HG03280 (cell line): ENCODE data around the gene TDRD12.

Source experiments
- ATAC-seq: cut with Tn5 transposase; IDR thresholded peaks from one replicate; pipeline ENCODE4 v1.9.1; 2021; ENCODE audit warnings: mild to moderate bottlenecking, moderate library complexity; ENCODE audit not compliant: unreplicated experiment

Gene TDRD12, protein sequence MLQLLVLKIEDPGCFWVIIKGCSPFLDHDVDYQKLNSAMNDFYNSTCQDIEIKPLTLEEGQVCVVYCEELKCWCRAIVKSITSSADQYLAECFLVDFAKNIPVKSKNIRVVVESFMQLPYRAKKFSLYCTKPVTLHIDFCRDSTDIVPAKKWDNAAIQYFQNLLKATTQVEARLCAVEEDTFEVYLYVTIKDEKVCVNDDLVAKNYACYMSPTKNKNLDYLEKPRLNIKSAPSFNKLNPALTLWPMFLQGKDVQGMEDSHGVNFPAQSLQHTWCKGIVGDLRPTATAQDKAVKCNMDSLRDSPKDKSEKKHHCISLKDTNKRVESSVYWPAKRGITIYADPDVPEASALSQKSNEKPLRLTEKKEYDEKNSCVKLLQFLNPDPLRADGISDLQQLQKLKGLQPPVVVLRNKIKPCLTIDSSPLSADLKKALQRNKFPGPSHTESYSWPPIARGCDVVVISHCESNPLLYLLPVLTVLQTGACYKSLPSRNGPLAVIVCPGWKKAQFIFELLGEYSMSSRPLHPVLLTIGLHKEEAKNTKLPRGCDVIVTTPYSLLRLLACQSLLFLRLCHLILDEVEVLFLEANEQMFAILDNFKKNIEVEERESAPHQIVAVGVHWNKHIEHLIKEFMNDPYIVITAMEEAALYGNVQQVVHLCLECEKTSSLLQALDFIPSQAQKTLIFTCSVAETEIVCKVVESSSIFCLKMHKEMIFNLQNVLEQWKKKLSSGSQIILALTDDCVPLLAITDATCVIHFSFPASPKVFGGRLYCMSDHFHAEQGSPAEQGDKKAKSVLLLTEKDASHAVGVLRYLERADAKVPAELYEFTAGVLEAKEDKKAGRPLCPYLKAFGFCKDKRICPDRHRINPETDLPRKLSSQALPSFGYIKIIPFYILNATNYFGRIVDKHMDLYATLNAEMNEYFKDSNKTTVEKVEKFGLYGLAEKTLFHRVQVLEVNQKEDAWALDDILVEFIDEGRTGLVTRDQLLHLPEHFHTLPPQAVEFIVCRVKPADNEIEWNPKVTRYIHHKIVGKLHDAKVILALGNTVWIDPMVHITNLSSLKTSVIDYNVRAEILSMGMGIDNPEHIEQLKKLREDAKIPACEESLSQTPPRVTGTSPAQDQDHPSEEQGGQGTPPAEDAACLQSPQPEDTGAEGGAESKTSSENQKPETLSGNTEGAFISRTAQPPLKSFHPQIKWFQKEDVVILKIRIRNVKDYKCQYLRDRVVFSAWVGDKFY (N-terminal part only)

DNA sequence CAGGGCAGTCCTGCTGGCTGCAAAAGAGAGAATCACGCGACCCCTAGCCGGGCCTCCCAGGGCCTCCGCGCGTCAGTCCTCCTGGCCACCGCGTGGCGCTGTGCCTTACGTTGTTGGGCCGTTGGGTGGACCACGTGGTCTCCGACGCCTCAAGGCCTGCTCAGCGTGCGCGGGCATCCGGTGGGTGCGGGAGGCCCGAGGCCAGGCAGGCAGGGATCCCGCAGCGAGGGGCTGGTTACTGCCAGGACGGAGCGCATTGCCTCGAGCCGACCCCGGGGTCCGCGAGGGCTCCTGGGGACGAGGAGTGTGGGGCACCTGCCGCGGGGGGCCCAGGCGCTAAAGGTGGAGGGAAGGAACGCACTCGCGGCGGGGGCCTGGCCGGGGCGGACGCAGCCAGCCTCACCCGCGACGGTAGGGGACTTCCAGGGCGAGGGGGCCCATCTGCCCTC lies at the start of gene TDRD12:
TDRD12 (plus strand) TSS at position 157 of the 449 bp plus-strand sequence. CDS start 306 bp downstream, outside the sequence.
- no peak for ATAC-seq

DNA sequence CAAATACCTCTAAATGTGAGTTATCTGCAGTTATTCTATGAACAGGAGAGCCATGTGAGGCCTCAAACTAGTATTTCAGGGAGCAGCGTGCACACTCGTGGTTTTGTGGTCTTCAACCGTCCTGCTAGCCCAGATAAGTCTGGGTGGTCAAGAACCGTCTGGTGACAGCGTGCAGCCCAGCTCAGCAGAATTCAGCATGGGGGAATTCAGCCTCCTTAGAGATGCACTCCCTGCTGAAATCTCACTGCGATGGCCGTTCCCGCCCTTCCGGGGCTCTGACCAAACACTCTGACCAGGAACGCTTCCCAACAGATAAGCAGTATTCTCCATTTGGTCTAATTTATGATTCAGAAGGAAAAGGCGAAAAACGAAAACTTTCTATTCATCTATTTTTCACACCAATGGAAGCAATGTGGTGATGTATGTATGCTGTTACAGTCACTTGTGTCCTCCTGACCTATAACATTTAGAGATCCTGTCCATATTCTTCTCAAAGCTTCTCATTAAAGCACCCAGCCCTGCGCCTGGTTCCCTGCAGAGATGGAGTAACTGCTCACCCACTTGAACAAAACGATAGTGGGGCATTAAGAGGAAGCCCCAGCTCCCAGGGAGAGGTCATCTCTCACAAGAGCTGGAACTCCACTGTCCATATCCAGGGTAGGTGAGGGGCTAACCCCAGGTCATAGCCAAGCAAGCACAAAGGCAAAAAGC lies 47.5 kb upstream of the TDRD12 start:
- no peak for ATAC-seq

DNA sequence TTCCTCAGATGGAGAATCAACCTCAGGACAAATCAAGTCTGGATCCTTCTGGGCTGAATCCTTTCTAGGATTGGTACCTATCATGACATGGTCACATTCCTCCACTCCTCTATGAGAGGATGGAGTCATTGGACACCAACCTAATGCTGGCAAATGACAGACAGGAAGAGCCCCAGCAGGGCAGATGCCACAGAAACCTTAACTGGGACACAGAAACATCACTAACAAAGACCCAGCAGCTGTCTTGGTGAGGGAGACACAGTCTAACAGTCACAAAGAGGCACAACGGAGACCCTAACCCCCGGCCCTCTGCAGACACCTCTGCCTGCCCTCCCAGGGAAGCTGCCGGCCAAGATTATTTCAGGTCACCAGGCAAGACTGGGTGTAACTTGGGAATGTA lies 46.7 kb upstream of the TDRD12 start:
- ATAC-seq: no peak

- no peak for ATAC-seq
These were observed 46.0 kb upstream of the TDRD12 start for GRCh38 chr19:32673573-32673972.

DNA sequence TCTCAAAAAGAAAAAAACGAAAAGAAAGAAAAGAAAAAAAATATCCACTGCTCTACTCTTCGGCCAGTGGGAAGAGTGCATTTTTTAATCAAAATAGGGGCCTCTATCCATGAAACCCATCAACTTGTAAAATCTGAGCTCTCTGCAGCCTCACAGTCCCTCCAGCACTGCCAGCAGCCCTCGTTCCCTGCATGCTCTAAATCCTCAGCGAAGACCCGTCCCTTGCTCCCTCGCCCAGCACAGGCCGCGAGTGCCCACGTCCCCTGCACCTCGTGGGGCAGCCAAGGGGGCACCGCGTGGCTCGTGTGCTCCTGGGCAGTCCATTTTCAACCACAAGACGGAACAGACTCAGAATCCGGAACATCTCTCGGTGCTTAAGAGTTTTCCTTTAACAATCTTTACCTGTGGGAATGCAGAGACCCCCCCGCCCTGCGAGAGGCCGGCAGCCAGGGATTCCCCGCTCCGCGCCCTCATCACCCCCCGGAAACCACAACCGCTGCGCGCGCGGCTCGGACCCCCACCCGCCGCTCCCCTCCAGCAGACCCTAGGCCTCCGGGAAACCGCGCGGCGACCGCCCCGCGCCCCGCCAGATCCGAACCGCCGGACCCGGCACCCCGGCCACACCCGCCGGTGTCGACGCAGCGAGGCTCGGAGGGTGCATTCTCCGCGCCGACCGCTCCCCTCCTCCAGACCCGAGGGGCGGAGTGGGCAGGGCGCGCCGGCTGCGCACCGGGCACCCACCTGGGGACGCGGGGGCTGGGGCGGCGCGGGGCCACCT lies 45.2 kb upstream of the TDRD12 start:
- ATAC-seq: peak; percentile 14

DNA sequence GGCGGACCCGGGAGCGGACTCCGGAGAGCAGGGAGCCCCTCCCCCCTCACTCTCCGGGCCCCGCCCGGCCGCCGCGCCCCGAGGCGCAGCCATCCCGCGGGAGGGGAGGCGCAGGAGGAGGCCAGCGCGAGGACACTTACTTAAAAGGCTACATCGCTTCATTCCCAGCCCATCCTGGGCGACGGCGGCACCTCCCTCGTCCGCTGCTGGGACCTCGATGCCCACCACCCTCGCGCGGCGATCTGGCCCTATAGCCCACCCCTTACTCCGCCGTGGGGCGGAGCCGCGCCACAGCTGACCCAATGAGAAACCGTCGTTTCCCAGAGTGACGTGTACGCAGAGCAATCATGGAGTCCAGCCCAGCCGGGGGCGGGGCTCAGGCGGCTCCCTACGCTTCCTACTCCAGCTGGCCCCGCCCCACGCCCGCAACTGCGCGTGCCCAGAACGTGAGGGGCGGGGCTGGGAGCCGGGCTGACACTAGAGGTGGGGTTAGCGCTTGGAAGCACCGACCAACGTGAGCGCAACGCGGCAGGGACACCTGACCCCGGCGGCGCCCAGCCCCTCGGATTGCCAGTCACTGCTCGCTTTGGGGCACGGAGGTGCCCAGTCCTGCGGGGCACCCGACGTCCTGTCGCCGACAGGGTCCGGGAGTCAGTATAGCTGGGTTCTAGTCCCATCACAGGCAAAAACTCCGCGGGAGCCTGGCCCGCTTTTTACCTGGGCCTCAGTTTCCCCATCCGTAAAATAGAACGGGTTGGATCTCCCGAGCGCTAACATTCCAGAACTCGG lies 44.4 kb upstream of the TDRD12 start, which contains the start of gene ANKRD27:
ANKRD27 (minus strand) TSS at position 250 of the 789 bp plus-strand sequence. CDS start 16,165 bp downstream, outside the sequence.
- ATAC-seq: peak; percentile 97

GRCh38 chr19:32675720-32676185 lies 43.8 kb upstream of the TDRD12 start, which contains the start of gene RGS9BP:
RGS9BP (plus strand) TSS chr19:32675848; CDS start chr19:32676264, 416 bp downstream.
- peak; percentile 26 for ATAC-seq

- ATAC-seq: no peak
These were observed 43.2 kb upstream of the TDRD12 start for GRCh38 chr19:32676186-32676894.

DNA sequence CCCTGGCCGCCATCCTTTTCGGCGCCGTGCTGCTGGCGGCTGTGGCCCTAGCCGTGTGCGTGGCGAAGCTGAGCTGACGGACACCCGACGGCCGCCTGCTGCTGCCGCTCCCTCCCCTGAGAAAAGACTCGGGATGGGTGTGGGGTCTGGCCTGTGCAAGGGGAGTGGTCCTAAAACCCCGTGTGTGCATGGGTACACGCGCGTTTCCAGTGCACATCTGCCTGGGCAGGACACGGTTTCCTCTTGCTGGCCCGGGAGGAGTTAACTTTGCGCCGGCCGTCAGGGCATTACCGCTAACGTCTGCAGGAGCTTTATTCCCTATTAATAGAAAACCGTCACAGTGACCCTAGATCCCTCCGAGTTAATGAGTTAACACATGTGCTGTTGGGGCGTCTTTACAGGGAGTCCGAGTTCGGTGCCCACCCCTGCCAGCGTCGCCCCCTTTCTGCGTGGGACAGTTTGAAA lies 42.6 kb upstream of the TDRD12 start:
- ATAC-seq: no peak

GRCh38 chr19:32677657-32678056 lies 41.9 kb upstream of the TDRD12 start:
- no peak for ATAC-seq

DNA sequence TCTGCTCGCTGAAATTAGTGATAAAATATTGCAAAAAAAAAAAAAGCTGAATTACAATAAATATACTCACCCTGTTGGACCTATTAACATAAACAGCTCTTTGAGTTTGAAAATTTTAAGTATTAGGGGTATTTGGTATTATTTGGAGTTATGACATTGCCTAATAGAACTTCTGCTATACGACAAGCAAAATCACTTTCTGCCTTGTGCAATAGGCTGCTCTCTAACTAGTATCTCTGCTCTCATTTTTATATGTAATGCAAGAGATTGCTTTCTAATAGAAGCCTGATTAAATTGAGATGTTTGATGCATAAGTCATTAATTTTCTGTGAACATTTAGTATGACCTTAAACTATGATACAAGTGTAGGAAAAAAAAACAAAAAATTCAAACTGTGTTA lies 38.6 kb upstream of the TDRD12 start:
- ATAC-seq: no peak

DNA sequence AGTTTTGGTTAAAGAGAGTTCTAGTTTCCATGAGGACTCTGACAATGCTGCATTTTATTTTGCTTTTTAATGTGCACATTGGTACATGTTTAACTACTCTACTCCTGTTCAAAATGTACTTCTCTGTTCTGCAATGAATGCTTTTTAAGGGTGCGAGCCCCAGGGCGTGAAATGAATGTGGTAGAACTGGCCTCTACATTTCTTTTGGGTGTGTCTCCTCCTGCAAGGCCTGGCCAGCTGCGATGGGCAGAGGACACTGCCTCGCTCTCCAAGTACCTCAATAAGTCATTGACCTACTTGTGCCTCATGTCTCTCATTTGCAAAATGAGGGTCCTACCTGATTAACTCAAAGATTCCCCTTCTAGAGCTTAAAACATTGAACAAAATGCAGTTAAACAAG lies 37.2 kb upstream of the TDRD12 start:
- ATAC-seq: no peak

DNA sequence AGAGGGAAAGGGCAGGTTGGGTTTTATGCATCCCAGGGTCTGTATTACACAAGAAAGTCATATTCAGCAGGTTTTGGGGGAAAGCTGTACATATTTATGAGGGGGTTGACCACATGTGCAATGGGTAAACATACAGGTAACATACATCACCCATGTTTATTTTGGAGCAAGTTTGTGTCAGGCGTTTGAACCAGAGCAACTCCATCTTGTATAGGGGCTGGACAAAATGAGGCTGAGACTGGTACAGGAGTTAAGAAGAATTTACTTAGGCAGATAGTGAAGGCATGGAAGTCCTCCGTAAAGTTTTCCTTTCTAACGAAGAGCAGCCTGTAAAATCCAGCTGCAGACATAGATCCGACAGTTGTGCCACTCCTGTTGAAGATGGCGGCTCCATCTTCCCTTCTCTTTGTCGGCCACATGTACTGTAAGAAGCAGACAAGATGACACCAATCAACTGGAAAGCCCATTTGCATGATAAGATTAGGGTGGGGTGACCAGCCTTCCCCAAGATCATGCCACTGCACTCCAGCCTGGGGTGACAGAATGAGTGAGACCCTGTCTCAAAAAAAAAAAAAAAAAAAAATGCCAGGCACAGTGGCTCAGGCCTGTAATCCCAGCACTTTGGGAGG lies 32.6 kb upstream of the TDRD12 start:
- no peak for ATAC-seq

- no peak for ATAC-seq
These were observed 31.9 kb upstream of the TDRD12 start for GRCh38 chr19:32687681-32688080.

DNA sequence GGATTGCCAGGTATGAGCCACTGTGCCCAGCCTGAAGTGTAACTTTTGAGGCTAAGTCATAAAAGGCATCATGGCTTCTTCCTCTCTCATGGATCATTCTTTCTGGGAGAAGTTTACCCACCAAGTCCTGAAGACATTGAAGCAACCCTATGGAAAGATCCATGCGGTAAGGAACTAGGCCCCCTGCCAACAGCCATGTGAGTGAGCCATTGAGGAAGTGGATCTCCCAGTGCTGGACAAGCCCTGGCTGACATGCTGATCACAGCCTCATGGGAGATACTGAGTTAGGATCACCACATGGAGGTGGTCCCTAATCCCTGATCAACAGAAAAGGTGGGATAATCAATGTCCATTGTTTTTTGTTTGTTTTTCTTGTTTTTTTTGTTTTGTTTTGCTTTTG lies 31.3 kb upstream of the TDRD12 start:
- ATAC-seq: no peak

DNA sequence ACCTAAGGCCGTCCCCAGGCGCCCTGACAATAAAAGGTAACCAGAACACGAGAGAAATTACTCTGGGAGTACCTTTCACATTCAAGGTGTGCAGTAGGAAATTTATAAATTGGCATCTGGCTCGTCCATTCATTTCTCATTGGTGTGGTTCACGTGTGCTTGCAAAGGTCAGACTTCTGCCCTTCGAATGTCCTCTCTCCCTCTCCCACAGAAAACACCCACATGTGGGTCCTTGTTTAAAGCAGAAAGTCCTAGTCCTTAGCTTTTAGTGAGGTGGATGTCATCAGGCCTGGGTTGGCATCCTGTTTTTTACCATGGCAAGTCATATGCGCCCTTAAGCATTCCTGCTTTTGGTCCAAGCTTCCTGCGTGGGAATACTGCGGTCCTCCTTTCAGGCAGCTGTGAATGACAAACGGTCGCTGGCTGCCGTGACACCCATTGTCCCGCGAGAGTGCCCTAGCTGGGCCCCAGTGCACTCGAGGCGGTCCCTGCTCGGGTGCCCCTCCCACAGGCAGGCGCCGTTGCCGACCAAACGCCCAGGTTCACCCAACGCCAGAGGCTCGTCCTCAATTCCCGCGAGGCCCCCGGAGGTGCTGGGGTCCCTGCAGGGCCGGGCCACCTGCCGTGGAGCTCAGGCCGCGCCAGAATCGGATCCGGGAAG lies 28.1 kb upstream of the TDRD12 start, which contains the start of gene NUDT19:
NUDT19 (plus strand) TSS at position 531 of the 661 bp plus-strand sequence. CDS start 140 bp downstream, outside the sequence.
- ATAC-seq: peak; percentile 82
